ENCODE measurements around the gene PLCH2.

GRCh38 chr1:2477309-2477708 lies 1.2 kb downstream of the PLCH2 start:
- TF ChIP-seq POLR2A (IDR thresholded peaks at IDR 0.05) = no peak
- no peak for TF ChIP-seq CTCF (IDR thresholded peaks at IDR 0.05)
